Hepatocyte (in vitro differentiated cells): ENCODE measurements around the gene ABLIM2. TPM values are rescaled to one million over a fixed set of nuclear protein-coding genes. Genes with fewer than 3 reads are reported as not detected.

Experiments
- DNase-seq: peaks from one replicate; pipeline ENCODE4 v3.0.0-alpha.2; 2016; ENCODE audit warnings: low spot score
- H2AFZ ChIP-seq: fragments of 200-600 bp; sonication (generic); 2 replicates; pipeline ENCODE4 v1.6.0; 2016; ENCODE audit warnings: antibody characterized with exemption, mild to moderate bottlenecking
- H3K27ac ChIP-seq: fragments of 200-600 bp; sonication (generic); 2 replicates; pipeline ENCODE4 v1.5.1; 2016; ENCODE audit warnings: mild to moderate bottlenecking
- H3K27me3 ChIP-seq: fragments of 200-600 bp; sonication (generic); 2 replicates; pipeline ENCODE4 v1.6.1; 2016
- H3K36me3 ChIP-seq: fragments of 200-600 bp; sonication (generic); replicated peaks from 2 replicates; pipeline ENCODE4 v1.5.1; 2016; ENCODE audit warnings: low read depth; ENCODE audit not compliant: insufficient read depth
- H3K4me1 ChIP-seq: fragments of 200-600 bp; sonication (generic); 2 replicates; pipeline ENCODE4 v1.5.1; 2016; ENCODE audit warnings: mild to moderate bottlenecking, moderate library complexity; ENCODE audit not compliant: insufficient read depth
- H3K4me2 ChIP-seq: fragments of 200-600 bp; sonication (generic); 2 replicates; pipeline ENCODE4 v1.6.0; 2016
- H3K4me3 ChIP-seq: fragments of 200-600 bp; sonication (generic); 2 replicates; pipeline ENCODE4 v1.5.1; 2016; ENCODE audit warnings: mild to moderate bottlenecking
- H3K79me2 ChIP-seq: fragments of 200-600 bp; sonication (generic); 2 replicates; pipeline ENCODE4 v1.6.0; 2017; ENCODE audit warnings: mild to moderate bottlenecking
- H3K9me2 ChIP-seq: fragments of 200-600 bp; sonication (generic); replicated peaks from 2 replicates; pipeline ENCODE4 v1.6.0; 2017; ENCODE audit warnings: mild to moderate bottlenecking; ENCODE audit not compliant: insufficient read depth
- H3K9me3 ChIP-seq: fragments of 200-600 bp; sonication (generic); 2 replicates; pipeline ENCODE4 v1.5.1; 2016; ENCODE audit warnings: low read depth, mild to moderate bottlenecking
- H4K20me1 ChIP-seq: fragments of 200-600 bp; sonication (generic); 2 replicates; pipeline ENCODE4 v1.6.0; 2016; ENCODE audit warnings: mild to moderate bottlenecking; ENCODE audit not compliant: insufficient read depth, poor library complexity, severe bottlenecking
- EZH2 ChIP-seq: fragments of 200-600 bp; sonication (generic); IDR thresholded peaks from 2 replicates; pipeline ENCODE4 v1.6.1; 2016; ENCODE audit warnings: antibody characterized with exemption, mild to moderate bottlenecking, borderline replicate concordance
- EZH2phosphoT487 ChIP-seq: fragments of 200-600 bp; sonication (generic); IDR thresholded peaks from one replicate; pipeline ENCODE4 v1.6.1; 2018; ENCODE audit warnings: antibody characterized with exemption, mild to moderate bottlenecking, low read depth, moderate library complexity; ENCODE audit not compliant: unreplicated experiment, severe bottlenecking
- WGBS: methylation state at CpG from one replicate; pipeline ENCODE4 v1.1.6; 2016; ENCODE audit warnings: low lambda C conversion rate; ENCODE audit errors: missing lambda C conversion rate; 5-methylcytosine and 5-hydroxymethylcytosine counted together
- polyA plus RNA-seq: library from polyadenylated mRNA; unstranded; fragments of >200 nt; fragmentation: Nextera tagmentation; extraction: Ambion mirVana; gene quantifications from 2 replicates; pipeline ENCODE4 v1.2.1, GENCODE V29; 2016
- total RNA-seq: library from RNA; depleted of rRNA; stranded (reverse); fragments of >200 nt; gene quantifications from 2 replicates; pipeline ENCODE4 v1.2.3, GENCODE V29; 2014
- TF ChIP-seq, protein P1 (sequence below): fragments of 200-600 bp; sonication (generic); IDR thresholded peaks from 2 replicates; pipeline ENCODE4 v1.5.1; 2016; ENCODE audit warnings: antibody characterized with exemption, mild to moderate bottlenecking; ENCODE audit not compliant: poor library complexity

The ABLIM2 gene
- total and polyA plus RNA-seq, 2 experiments from 2014 or later, result 1.7 to 2.0 TPM

DNA sequence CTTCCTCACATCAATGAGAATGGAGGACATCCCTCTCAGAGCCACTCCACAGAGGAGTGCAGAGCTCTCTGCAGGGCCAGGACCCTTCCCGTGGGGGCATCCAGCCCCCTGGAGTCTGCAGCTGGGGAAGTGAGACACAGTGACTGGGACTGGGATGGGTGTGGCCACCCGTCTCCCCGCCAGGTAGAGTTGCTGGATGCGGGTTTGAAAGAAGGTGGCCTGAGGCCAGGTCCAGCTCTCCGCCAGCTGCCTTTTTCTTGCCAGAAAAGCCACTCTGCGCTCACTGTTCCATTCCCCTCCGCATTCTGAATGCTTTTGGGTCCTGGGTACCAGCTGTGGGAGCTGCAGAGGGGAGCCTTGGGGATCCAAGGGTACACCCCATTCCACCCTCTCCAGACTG lies 82.6 kb downstream of the ABLIM2 start:
- Histone ChIP-seq H4K20me1 (no peaks in the 10 kb centered on the region), H3K9me2 (no peaks in the 10 kb centered on the region), H3K27ac (no peak overlapping the region), H3K27me3 (no peaks in the 10 kb centered on the region), H3K9me3 (no peaks in the 10 kb centered on the region), H3K4me3 (no peak overlapping the region), H3K36me3 (no peaks in the 10 kb centered on the region), H2AFZ (no peak overlapping the region), H3K4me2 (no peak overlapping the region), H3K79me2 (no peaks in the 10 kb centered on the region), H3K4me1 (peaks cover 5% of the 10 kb centered on the region)
- whole genome bisulfite sequencing, result 85% methylated on average over 7 of the region's 7 CpGs
- TF ChIP-seq EZH2phosphoT487 (no peak), EZH2 (no peak)
- TF ChIP-seq, protein P1, sequence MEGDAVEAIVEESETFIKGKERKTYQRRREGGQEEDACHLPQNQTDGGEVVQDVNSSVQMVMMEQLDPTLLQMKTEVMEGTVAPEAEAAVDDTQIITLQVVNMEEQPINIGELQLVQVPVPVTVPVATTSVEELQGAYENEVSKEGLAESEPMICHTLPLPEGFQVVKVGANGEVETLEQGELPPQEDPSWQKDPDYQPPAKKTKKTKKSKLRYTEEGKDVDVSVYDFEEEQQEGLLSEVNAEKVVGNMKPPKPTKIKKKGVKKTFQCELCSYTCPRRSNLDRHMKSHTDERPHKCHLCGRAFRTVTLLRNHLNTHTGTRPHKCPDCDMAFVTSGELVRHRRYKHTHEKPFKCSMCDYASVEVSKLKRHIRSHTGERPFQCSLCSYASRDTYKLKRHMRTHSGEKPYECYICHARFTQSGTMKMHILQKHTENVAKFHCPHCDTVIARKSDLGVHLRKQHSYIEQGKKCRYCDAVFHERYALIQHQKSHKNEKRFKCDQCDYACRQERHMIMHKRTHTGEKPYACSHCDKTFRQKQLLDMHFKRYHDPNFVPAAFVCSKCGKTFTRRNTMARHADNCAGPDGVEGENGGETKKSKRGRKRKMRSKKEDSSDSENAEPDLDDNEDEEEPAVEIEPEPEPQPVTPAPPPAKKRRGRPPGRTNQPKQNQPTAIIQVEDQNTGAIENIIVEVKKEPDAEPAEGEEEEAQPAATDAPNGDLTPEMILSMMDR, result no peak
- no peak for DNase-seq

DNA sequence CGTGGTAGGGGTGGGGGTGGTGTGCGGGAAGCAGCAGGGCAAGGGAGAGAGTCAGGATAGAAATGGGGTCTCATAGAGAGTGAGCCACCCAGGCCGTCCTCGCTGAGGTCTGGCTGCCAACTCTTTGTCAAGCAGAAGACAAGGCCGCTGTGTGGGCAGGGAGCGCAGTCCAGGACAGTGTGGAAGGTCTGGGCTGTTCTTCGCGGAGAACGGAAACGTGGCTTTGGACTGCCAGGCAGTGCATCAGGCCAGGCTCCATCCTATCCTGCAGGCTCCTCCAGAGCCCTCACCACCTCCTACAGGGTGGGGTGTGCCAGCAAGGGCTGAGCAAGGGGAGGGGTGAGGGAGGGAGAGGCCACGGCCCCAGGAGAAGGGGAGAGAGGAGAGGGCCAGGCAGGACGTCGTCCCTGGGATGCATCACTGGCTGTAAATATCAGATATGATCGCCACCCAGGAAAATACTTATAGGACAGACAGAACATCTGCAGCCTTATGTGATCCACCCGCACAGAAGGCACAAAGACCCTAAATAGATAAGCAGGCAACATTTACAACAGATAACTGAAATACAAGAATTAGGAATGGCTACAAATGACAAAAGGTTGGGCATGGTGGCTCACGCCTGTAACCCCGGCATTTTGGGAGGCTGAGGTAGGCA lies 85.3 kb downstream of the ABLIM2 start:
- no peak overlapping the region for H2AFZ ChIP-seq

DNA sequence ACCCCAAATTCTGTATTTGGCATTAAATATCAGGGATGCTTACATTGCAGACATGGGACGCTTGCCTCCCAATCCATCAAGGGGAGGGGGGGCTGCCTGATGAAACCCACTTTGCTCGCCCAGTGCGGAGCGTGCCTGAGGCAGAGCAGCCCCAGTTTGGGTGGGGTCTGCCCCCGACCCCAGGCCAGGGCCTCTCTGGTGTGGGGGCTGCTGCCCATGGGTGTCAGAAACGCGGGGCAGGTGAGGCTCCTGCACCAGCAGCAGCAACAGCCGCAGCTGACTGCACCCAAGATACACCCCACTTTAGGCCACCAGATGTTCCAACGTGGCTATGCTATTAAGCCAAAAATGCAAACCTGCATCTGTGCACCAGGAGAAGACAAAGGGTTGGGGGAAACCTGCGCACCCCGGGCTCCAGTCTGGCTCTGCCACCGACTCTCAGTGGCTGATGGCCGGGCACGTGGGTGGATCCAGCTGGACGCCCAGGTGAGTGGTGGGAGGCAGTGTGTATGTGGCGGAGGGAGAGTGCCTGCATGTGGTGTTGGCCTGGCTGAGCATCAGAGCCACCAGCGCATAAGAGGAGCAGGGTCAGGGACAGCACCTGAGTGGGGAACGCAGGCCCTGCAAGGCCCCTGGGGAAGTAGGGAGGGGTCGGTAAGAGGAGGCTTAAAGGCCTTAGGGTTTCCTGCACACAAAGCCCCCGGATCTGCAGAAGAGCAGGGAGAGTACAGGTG lies 86.2 kb downstream of the ABLIM2 start:
- Histone ChIP-seq H3K9me3 (no peaks in the 10 kb centered on the region), H4K20me1 (no peaks in the 10 kb centered on the region), H3K4me1 (no peaks in the 10 kb centered on the region), H3K9me2 (no peaks in the 10 kb centered on the region), H3K79me2 (no peaks in the 10 kb centered on the region), H3K4me3 (no peak overlapping the region), H3K4me2 (no peak overlapping the region), H2AFZ (no peak overlapping the region), H3K27ac (no peak overlapping the region), H3K27me3 (no peaks in the 10 kb centered on the region), H3K36me3 (no peaks in the 10 kb centered on the region)
- TF ChIP-seq EZH2phosphoT487, result no peak
- TF ChIP-seq, protein P1, result no peak
- no peak for TF ChIP-seq EZH2
- DNase-seq, result no peak
- 91% methylated on average over 19 of the region's 20 CpGs for WGBS

More for the DNA sequence above, 85.3 kb downstream of the ABLIM2 start:
- Histone ChIP-seq H3K27ac (no peak overlapping the region), H3K4me1 (no peaks in the 10 kb centered on the region), H3K9me3 (no peaks in the 10 kb centered on the region), H4K20me1 (no peaks in the 10 kb centered on the region), H3K27me3 (no peaks in the 10 kb centered on the region), H3K9me2 (no peaks in the 10 kb centered on the region), H3K4me2 (no peak overlapping the region), H3K36me3 (no peaks in the 10 kb centered on the region), H3K4me3 (no peak overlapping the region), H3K79me2 (no peaks in the 10 kb centered on the region)
- 92% methylated on average over 12 of the region's 17 CpGs for WGBS
- no peak for DNase-seq
- no peak for TF ChIP-seq EZH2

DNA sequence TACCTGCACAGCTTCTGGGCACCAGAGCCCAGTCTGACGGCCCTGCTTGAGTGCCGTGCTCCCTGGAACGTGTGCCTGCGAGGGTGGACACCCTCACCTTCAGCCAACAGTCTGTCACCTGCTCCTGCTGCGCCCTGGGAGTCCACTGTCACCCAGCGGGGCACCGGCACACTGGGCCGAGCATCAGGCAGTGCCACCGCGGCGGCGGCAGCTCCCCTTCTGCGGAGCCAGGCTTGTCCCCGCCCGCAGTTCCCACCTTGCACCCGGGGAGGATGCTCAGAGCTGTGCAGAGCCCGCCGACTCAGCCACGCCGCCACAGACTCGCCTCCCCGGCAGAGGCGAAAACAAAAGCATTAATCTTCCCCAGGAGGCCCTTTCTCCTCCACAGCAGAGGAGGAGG lies 86.8 kb downstream of the ABLIM2 start:
- Histone ChIP-seq H3K4me2 (no peak overlapping the region), H4K20me1 (no peaks in the 10 kb centered on the region), H2AFZ (no peak overlapping the region), H3K27me3 (no peaks in the 10 kb centered on the region), H3K9me3 (no peaks in the 10 kb centered on the region), H3K36me3 (no peaks in the 10 kb centered on the region), H3K27ac (no peak overlapping the region), H3K4me1 (no peaks in the 10 kb centered on the region), H3K4me3 (no peak overlapping the region), H3K79me2 (no peaks in the 10 kb centered on the region), H3K9me2 (no peaks in the 10 kb centered on the region)
- WGBS, result 68% methylated on average over 17 of the region's 23 CpGs
- DNase-seq, result no peak
- TF ChIP-seq, protein P1, result no peak
- TF ChIP-seq EZH2phosphoT487 (no peak), EZH2 (no peak)
